K562 (cell line): ENCODE data around the gene TCAF1. TPM values are rescaled to one million over a fixed set of nuclear protein-coding genes. Genes with fewer than 3 reads are reported as not detected.

Source experiments
- ATF4 ChIP-seq: fragments of 450-650 bp; formaldehyde crosslinking; IDR thresholded peaks from 2 replicates; pipeline ENCODE4 v1.4.0; 2022; ENCODE audit warnings: mild to moderate bottlenecking, moderate library complexity
- BCL6 ChIP-seq: fragments of 250-450 bp; sonication (Bioruptor Pico); IDR thresholded peaks from 2 replicates; pipeline ENCODE4 v1.4.0; 2020
- CREM ChIP-seq: IDR thresholded peaks from 2 replicates; pipeline ENCODE4 v1.6.1; 2014; ENCODE audit warnings: antibody characterized with exemption, low read depth
- FOXP1 ChIP-seq: sonication (generic); formaldehyde crosslinking; IDR thresholded peaks from 2 replicates; pipeline ENCODE4 v1.8.0; 2022; ENCODE audit warnings: mild to moderate bottlenecking, missing genetic modification reagents
- FOXP4 ChIP-seq: sonication (generic); formaldehyde crosslinking; IDR thresholded peaks from 2 replicates; pipeline ENCODE4 v1.8.0; 2022; ENCODE audit warnings: mild to moderate bottlenecking, missing genetic modification reagents, borderline replicate concordance
- GABPB2 ChIP-seq: fragments of 250-450 bp; sonication (Bioruptor Pico); conservative IDR thresholded peaks from 2 replicates; pipeline ENCODE4 v1.5.1; 2021; ENCODE audit warnings: mild to moderate bottlenecking
- GTF2A2 ChIP-seq: IDR thresholded peaks from 2 replicates; pipeline ENCODE4 v1.6.1; 2016; ENCODE audit warnings: mild to moderate bottlenecking, missing genetic modification characterization, missing compliant biosample characterization
- HBP1 ChIP-seq: fragments of 450-650 bp; formaldehyde crosslinking; IDR thresholded peaks from 2 replicates; pipeline ENCODE4 v1.4.0; 2022; ENCODE audit warnings: missing genetic modification characterization
- HCFC1 ChIP-seq: IDR thresholded peaks from 2 replicates; pipeline ENCODE4 v1.6.1; 2012; ENCODE audit warnings: low read depth, low read length, improper control_type of control experiment
- HES1 ChIP-seq: fragments of 450-650 bp; IDR thresholded peaks from 2 replicates; pipeline ENCODE4 v1.6.1; 2016; ENCODE audit warnings: low read depth, mild to moderate bottlenecking, moderate library complexity
- HMBOX1 ChIP-seq: sonication (generic); IDR thresholded peaks from 2 replicates; pipeline ENCODE4 v1.6.1; 2016
- IFI16 ChIP-seq: fragments of 250-450 bp; sonication (Bioruptor Pico); IDR thresholded peaks from 2 replicates; pipeline ENCODE4 v2.1.2; 2022; ENCODE audit warnings: mild to moderate bottlenecking, inconsistent platforms
- ILF3 ChIP-seq: fragments of 450-650 bp; IDR thresholded peaks from 2 replicates; pipeline ENCODE4 v1.6.1; 2018; ENCODE audit warnings: antibody characterized with exemption, mild to moderate bottlenecking, moderate library complexity, borderline replicate concordance
- ILK ChIP-seq: fragments of 450-650 bp; IDR thresholded peaks from 2 replicates; pipeline ENCODE4 v1.6.1; 2016; ENCODE audit warnings: missing genetic modification characterization, low read depth, mild to moderate bottlenecking, missing compliant biosample characterization, moderate library complexity, borderline replicate concordance
- MEF2D ChIP-seq: conservative IDR thresholded peaks from 2 replicates; pipeline ENCODE4 v1.6.1; 2016; ENCODE audit warnings: low read depth, missing genetic modification characterization, missing compliant biosample characterization
- MYNN ChIP-seq, 2 experiments: sonication (generic); formaldehyde crosslinking in 1 of 2; IDR thresholded peaks; 2 replicates each; pipeline versions ENCODE4 v1.5.0 to v1.6.1; 2016 to 2020; ENCODE audit warnings: antibody characterized with exemption in 1 of 2, missing genetic modification reagents in 1 of 2
- PML ChIP-seq: IDR thresholded peaks from 2 replicates; pipeline ENCODE4 v1.6.1; 2012; ENCODE audit warnings: low read length, inconsistent platforms
- PRPF4 ChIP-seq: fragments of 200-400 bp; formaldehyde crosslinking; IDR thresholded peaks from one replicate; pipeline ENCODE4 v1.6.1; 2017; ENCODE audit warnings: low read length, low read depth, mild to moderate bottlenecking; ENCODE audit not compliant: insufficient read depth, poor library complexity, severe bottlenecking
- SIN3B ChIP-seq: fragments of 450-650 bp; IDR thresholded peaks from 2 replicates; pipeline ENCODE4 v1.6.1; 2017; ENCODE audit warnings: low read depth, mild to moderate bottlenecking, moderate library complexity
- SPI1 ChIP-seq: IDR thresholded peaks from 2 replicates; pipeline ENCODE4 v1.6.1; 2011; ENCODE audit warnings: low read depth, low read length, control low read depth, borderline replicate concordance
- XRCC5 ChIP-seq: fragments of 200-400 bp; formaldehyde crosslinking; IDR thresholded peaks from 2 replicates; pipeline ENCODE4 v1.6.1; 2017; ENCODE audit warnings: low read depth, mild to moderate bottlenecking, low read length
- ZNF143 ChIP-seq: sonication (generic); formaldehyde crosslinking; IDR thresholded peaks from 2 replicates; pipeline ENCODE4 v1.9.0; 2022; ENCODE audit warnings: mild to moderate bottlenecking, missing genetic modification reagents
- ZNF668 ChIP-seq: fragments of 250-450 bp; sonication (Bioruptor Pico); IDR thresholded peaks from 2 replicates; pipeline ENCODE4 v1.8.0; 2022; ENCODE audit warnings: mild to moderate bottlenecking, inconsistent platforms
- polyA plus RNA-seq, 8 experiments: library from polyadenylated mRNA; depleted of rRNA in 4 of 8; stranded (reverse) in 5 of 8; unstranded in 3 of 8; fragments of >200 nt; fragmentation: Nextera tagmentation in 2 of 8; fragmentation: Illumina TruSeq in 1 of 8; extraction: Ambion mirVana in 2 of 8; extraction: Trizol in 1 of 8; gene quantifications; 2 replicates each; pipeline versions ENCODE4 v1.2.1 to v1.2.3, GENCODE V29; 2011 to 2014; ENCODE audit warnings: inconsistent platforms in 1 of 8, missing spikeins in 1 of 8
- total RNA-seq, 7 experiments: library from RNA; depleted of rRNA in 6 of 7; stranded (reverse); fragments of >200 nt in 6 of 7; fragmentation: Illumina TruSeq in 2 of 7; extraction: Trizol in 2 of 7; gene quantifications; 2 replicates each; pipeline versions ENCODE4 v1.2.1 to v1.2.3, GENCODE V29; 2011 to 2021; ENCODE audit warnings: low replicate concordance in 1 of 7

Gene TCAF1
- total and polyA plus RNA-seq, 9 of the 15 experiments (the other 6 are each of a cell fraction or from before 2014, with no cell fraction given) = 6.2 to 52.2 (median 24.4) TPM

- TF ChIP-seq ATF4 (CRISPR knock-in tag) (no peak), FOXP4 (CRISPR knock-in tag) (peak; percentile 79; the same call in 1 of the 2 replicates), GTF2A2 (no peak), XRCC5 (0 out of 2 replicates have a peak, but pooled peaks have one; percentile 53), GABPB2 (no peak), HCFC1 (peak; percentile 24), ILF3 (no peak), SPI1 (no peak), HBP1 (CRISPR knock-in tag) (peak; percentile 88), PRPF4 (no peak), ZNF668 (CRISPR knock-in tag) (no peak), MYNN (IDR thresholded peaks at IDR 0.05) (no peak), MYNN (CRISPR knock-in tag; IDR thresholded peaks at IDR 0.05) (no peak), FOXP1 (CRISPR knock-in tag) (peak; percentile 91), ILK (no peak), PML (peak; percentile 89), HMBOX1 (no peak; the same call in 1 of the 2 replicates), IFI16 (CRISPR knock-in tag) (no peak), HES1 (peak; percentile 46; the same call in 1 of the 2 replicates), MEF2D (tag) (no peak), SIN3B (no peak), ZNF143 (CRISPR knock-in tag) (0 out of 2 replicates have a peak, but pooled peaks have one; percentile 37), BCL6 (CRISPR knock-in tag) (no peak), CREM (peak; percentile 55)
These were observed at the start of gene TCAF1 (continued) for GRCh38 chr7:143901668-143902331.
